Mucosa of descending colon (tissue), 3 donors: ENCODE results near the gene C1orf74. TPM values are rescaled to one million over a fixed set of nuclear protein-coding genes. Genes with fewer than 3 reads are reported as not detected.
A peak's percentile ranks its signal among the peaks of the same experiment; 100 is the strongest.

Source experiments
- ATAC-seq: fragments of 200-7000 bp; cut with Tn5 transposase; one replicate; pipeline ENCODE4 v1.9.1; 2020; ENCODE audit warnings: mild to moderate bottlenecking, moderate library complexity
- DNase-seq, 3 donors: peaks; one replicate each; pipeline ENCODE4 v3.0.0-alpha.2; 2020
- H3K36me3 ChIP-seq: fragments of 200-600 bp; one replicate; pipeline ENCODE4 v1.8.0; 2021; ENCODE audit warnings: low read depth, mild to moderate bottlenecking
- H3K4me1 ChIP-seq: fragments of 200-600 bp; one replicate; pipeline ENCODE4 v1.8.0; 2021; ENCODE audit warnings: low read depth, mild to moderate bottlenecking
- H3K4me3 ChIP-seq: fragments of 200-600 bp; one replicate; pipeline ENCODE4 v1.8.0; 2021; ENCODE audit warnings: mild to moderate bottlenecking
- H3K9me3 ChIP-seq: fragments of 200-600 bp; one replicate; pipeline ENCODE4 v1.8.0; 2021; ENCODE audit warnings: mild to moderate bottlenecking
- CTCF ChIP-seq: fragments of 200-600 bp; IDR thresholded peaks from one replicate; pipeline ENCODE4 v1.8.0; 2022; ENCODE audit warnings: antibody characterized with exemption, mild to moderate bottlenecking
- intact Hi-C, 2 donors: fragments of 100-400 bp; cut with DNase I in 1 of 2; cut with micrococcal nuclease in 1 of 2; formaldehyde crosslinking; loops; one replicate each; pipeline versions ENCODE4 v1.11.0 to v1.11.1; 2022; cut with DNase I, micrococcal nuclease
- total RNA-seq, 3 donors: library from RNA; stranded (reverse); fragmentation: NEBNext Ultra II Directional in 2 of 3; extraction: Animal tissue kit (Norgen Biotek cat#: 25700) in 2 of 3; gene quantifications; one replicate each; pipeline versions ENCODE4 v1.2.1 to v1.2.4, GENCODE V29; 2021 to 2023
- donor health status: DM: no; HTN: no; CAD: no; lungs with moderate emphysema.
- donor health status: DM: no; HTN: no; CAD: no.
- donor health status: DM: no; HTN: yes; CAD: no.

C1orf74 gene
- total RNA-seq, 3 donors from 2014 or later: 1.9 to 3.4 (median 2.7) TPM

- Histone ChIP-seq H3K36me3 (no peaks in the 10 kb centered on the region), H3K4me1 (no peaks in the 10 kb centered on the region), H3K9me3 (no peaks in the 10 kb centered on the region), H3K4me3 (no peak overlapping the region)
- no peak for TF ChIP-seq CTCF
- ATAC-seq (peak; percentile 36), DNase-seq (no peak)
- intact Hi-C loops: no loop called here
These were observed 9.8 kb downstream of the C1orf74 start for GRCh38 chr1:209774592-209774991.

GRCh38 chr1:209772126-209772525 lies 12.2 kb downstream of the C1orf74 start:
- H3K4me1 ChIP-seq: no peaks in the 10 kb centered on the region

GRCh38 chr1:209770636-209771415 lies 13.5 kb downstream of the C1orf74 start:
- no peak for ATAC-seq
- no peaks in the 10 kb centered on the region for H3K9me3 ChIP-seq
- H3K4me3 ChIP-seq: no peak overlapping the region
- intact Hi-C loops: no loop called here
- no peaks in the 10 kb centered on the region for H3K36me3 ChIP-seq
- no peak for DNase-seq
- no peaks in the 10 kb centered on the region for H3K4me1 ChIP-seq
- TF ChIP-seq CTCF: no peak

More at GRCh38 chr1:209772126-209772525, 12.2 kb downstream of the C1orf74 start:
- ATAC-seq (no peak), DNase-seq (no peak)
- H3K9me3 ChIP-seq: no peaks in the 10 kb centered on the region
- no peaks in the 10 kb centered on the region for H3K36me3 ChIP-seq
- no peak for TF ChIP-seq CTCF
- intact Hi-C loops: no loop called here
- H3K4me3 ChIP-seq: no peak overlapping the region

- no peak for DNase-seq
- Histone ChIP-seq H3K4me1 (no peaks in the 10 kb centered on the region), H3K9me3 (no peaks in the 10 kb centered on the region), H3K4me3 (no peak overlapping the region), H3K36me3 (no peaks in the 10 kb centered on the region)
- TF ChIP-seq CTCF: no peak
- no peak for ATAC-seq
- intact Hi-C loops: no loop called here
These were observed 14.4 kb downstream of the C1orf74 start for GRCh38 chr1:209769971-209770370.

- no peaks in the 10 kb centered on the region for H3K9me3 ChIP-seq
- DNase-seq (peak; percentile 51 to 84 (median 64)), ATAC-seq (peak; percentile 80)
- H3K36me3 ChIP-seq: no peaks in the 10 kb centered on the region
- no peaks in the 10 kb centered on the region for H3K4me1 ChIP-seq
- H3K4me3 ChIP-seq: no peak overlapping the region
- intact Hi-C loops: no loop called here
- no peak for TF ChIP-seq CTCF
These were observed 15.0 kb downstream of the C1orf74 start for GRCh38 chr1:209769171-209769904.
